Mucosa of descending colon (tissue), 3 donors: ENCODE measurements around the gene PCDHGB1. TPM values are rescaled to one million over a fixed set of nuclear protein-coding genes. Genes with fewer than 3 reads are reported as not detected.
"Not testable (repeated sequence)": the region's sequence is repeated elsewhere in the genome, so short reads cannot be mapped to it uniquely, and the experiment has no call there.

ENCODE experiments used
- ATAC-seq: fragments of 200-7000 bp; cut with Tn5 transposase; one replicate; pipeline ENCODE4 v1.9.1; 2020; ENCODE audit warnings: mild to moderate bottlenecking, moderate library complexity
- DNase-seq, 3 donors: peaks; one replicate each; pipeline ENCODE4 v3.0.0-alpha.2; 2020
- H3K36me3 ChIP-seq: fragments of 200-600 bp; one replicate; pipeline ENCODE4 v1.8.0; 2021; ENCODE audit warnings: low read depth, mild to moderate bottlenecking
- H3K4me1 ChIP-seq: fragments of 200-600 bp; one replicate; pipeline ENCODE4 v1.8.0; 2021; ENCODE audit warnings: low read depth, mild to moderate bottlenecking
- H3K4me3 ChIP-seq: fragments of 200-600 bp; one replicate; pipeline ENCODE4 v1.8.0; 2021; ENCODE audit warnings: mild to moderate bottlenecking
- H3K9me3 ChIP-seq: fragments of 200-600 bp; one replicate; pipeline ENCODE4 v1.8.0; 2021; ENCODE audit warnings: mild to moderate bottlenecking
- intact Hi-C, 2 donors: fragments of 100-400 bp; cut with DNase I in 1 of 2; cut with micrococcal nuclease in 1 of 2; formaldehyde crosslinking; loops; one replicate each; pipeline versions ENCODE4 v1.11.0 to v1.11.1; 2022; cut with DNase I, micrococcal nuclease
- long read RNA-seq, 2 donors: library from polyadenylated mRNA; unstranded; transcript quantifications; one replicate each; pipeline ENCODE4 v2.0.0, GENCODE V29; 2019 to 2021
- total RNA-seq, 3 donors: library from RNA; stranded (reverse); fragmentation: NEBNext Ultra II Directional in 2 of 3; extraction: Animal tissue kit (Norgen Biotek cat#: 25700) in 2 of 3; gene quantifications; one replicate each; pipeline versions ENCODE4 v1.2.1 to v1.2.4, GENCODE V29; 2021 to 2023
- TF ChIP-seq, protein P1 (sequence below): fragments of 200-600 bp; IDR thresholded peaks from one replicate; pipeline ENCODE4 v1.8.0; 2022; ENCODE audit warnings: antibody characterized with exemption, mild to moderate bottlenecking
- donor health status: DM: no; HTN: no; CAD: no; lungs with moderate emphysema.
- donor health status: DM: no; HTN: no; CAD: no.
- donor health status: DM: no; HTN: yes; CAD: no.

PCDHGB1 gene
- 1 to 10 TPM; 1.0 to 4.1 (median 1.2) TPM for total RNA-seq
- long read RNA-seq, donor 1 = 0 reads
- long read RNA-seq, donor 2 = 0 reads

DNA sequence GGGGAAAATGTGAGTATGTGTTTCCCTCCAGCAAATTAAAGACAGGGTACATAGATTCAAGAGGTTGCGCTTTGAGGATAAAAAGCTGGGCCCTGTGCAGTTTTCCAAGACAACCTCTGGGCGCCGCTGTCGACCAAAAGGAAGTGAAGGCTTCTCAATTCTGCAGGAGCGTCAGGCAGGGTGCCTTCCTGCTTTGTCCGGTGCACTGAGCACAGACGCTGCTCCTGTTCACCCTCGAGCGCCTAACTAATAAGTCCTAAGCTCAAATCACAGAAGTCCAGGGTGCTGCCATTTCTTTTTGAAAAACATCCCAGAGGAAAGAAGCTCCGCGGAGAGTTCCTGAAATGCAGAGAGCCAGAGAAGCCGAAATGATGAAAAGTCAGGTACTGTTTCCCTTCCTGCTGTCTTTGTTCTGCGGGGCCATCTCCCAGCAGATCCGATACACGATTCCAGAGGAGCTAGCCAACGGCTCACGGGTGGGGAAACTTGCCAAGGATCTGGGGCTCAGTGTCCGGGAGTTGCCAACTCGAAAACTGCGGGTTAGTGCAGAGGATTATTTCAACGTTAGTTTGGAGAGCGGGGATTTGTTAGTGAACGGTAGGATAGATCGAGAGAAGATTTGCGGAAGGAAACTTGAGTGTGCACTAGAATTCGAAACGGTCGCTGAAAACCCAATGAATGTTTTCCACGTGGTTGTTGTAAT, at the start of gene PCDHGB1:
TSS of gene PCDHGB1 (plus strand) at position 183 of the 703 bp plus-strand sequence. CDS start at position 345, 162 bp downstream.
- intact Hi-C loops = no loop called here
- DNase-seq (peak in 2 of 3 donors; percentile 27 to 42), ATAC-seq (peak; percentile 50)
- Histone ChIP-seq H3K9me3 (peaks cover 50% of the 10 kb centered on the region), H3K4me3 (no peak within 1 kb of the TSS), H3K36me3 (no peaks in the 10 kb centered on the region), H3K4me1 (no peaks in the 10 kb centered on the region)
- TF ChIP-seq, protein P1, sequence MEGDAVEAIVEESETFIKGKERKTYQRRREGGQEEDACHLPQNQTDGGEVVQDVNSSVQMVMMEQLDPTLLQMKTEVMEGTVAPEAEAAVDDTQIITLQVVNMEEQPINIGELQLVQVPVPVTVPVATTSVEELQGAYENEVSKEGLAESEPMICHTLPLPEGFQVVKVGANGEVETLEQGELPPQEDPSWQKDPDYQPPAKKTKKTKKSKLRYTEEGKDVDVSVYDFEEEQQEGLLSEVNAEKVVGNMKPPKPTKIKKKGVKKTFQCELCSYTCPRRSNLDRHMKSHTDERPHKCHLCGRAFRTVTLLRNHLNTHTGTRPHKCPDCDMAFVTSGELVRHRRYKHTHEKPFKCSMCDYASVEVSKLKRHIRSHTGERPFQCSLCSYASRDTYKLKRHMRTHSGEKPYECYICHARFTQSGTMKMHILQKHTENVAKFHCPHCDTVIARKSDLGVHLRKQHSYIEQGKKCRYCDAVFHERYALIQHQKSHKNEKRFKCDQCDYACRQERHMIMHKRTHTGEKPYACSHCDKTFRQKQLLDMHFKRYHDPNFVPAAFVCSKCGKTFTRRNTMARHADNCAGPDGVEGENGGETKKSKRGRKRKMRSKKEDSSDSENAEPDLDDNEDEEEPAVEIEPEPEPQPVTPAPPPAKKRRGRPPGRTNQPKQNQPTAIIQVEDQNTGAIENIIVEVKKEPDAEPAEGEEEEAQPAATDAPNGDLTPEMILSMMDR = no peak

DNA sequence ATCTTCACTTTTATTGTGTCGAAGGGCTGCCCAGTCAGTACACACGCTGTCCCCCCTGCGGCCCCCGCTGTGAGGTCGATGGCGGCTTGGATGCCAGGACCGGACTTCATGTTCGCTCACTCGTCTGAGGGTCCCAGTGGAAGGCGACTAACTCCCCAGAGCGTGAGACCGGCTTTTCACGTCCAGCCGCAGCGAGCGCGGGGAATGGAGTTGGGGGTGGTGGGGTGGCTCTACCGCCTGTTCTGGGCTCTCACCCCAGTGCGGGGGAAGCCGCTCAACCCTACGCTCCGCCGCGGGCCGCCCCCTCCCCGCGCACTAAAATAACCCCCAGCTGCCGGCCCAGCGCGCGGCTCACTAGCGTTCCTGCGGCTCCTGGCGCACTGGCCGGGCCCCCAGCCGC, 46.1 kb upstream of the PCDHGB1 start, which contains the start of gene SLC25A2:
TSS of gene SLC25A2 (minus strand) at position 294 of the 400 bp plus-strand sequence. CDS start at position 110, 184 bp downstream.
- TF ChIP-seq, protein P1 = no peak
- ATAC-seq (no peak), DNase-seq (no peak)
- intact Hi-C loops = no loop called here
- Histone ChIP-seq H3K4me3 (no peak within 1 kb of the TSS), H3K9me3 (peaks cover 99% of the 10 kb centered on the region), H3K4me1 (no peaks in the 10 kb centered on the region), H3K36me3 (no peaks in the 10 kb centered on the region)

DNA sequence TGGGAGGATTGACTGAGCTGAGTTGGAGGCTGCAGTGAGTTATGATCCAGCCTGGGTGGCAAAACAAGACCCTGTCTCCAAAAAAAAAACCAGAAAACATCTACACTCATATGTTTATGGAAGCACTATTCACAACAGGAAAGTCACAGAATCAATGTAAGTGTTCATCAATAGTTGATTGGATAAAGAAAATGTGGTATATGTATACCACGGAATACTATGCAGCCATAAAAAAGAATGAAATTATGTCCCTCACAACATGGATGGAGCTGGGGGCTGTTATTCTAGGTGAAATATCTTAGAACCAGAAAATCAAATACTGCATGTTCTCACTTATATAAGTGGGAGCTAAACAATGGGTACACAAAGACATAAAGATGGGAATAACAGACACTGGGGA, 43.3 kb upstream of the PCDHGB1 start:
- TF ChIP-seq, protein P1 = no peak
- ATAC-seq (no peak), DNase-seq (no peak)
- Histone ChIP-seq H3K4me3 (no peak overlapping the region), H3K4me1 (no peaks in the 10 kb centered on the region), H3K36me3 (no peaks in the 10 kb centered on the region), H3K9me3 (peaks cover 100% of the 10 kb centered on the region)
- intact Hi-C loops = no loop called here

DNA sequence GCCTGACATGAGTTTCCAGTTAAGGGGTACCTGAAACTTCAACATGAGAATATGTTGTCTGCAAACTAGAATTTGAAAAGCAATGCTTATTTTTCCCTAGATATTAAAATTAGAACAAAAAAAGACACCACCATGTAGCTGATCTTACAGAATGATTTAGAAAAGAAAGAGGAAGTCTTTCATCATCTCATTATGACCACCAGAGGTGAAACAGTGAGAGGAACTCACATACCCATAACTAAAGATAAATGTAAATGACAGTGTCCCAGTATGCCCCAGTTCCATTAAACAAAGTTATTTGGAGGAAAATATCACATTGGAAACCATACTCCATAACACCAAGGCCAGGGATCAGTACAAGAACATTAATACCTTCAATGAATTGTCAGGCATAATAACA, 36.2 kb upstream of the PCDHGB1 start:
- TF ChIP-seq, protein P1 = no peak
- intact Hi-C loops = no loop called here

DNA sequence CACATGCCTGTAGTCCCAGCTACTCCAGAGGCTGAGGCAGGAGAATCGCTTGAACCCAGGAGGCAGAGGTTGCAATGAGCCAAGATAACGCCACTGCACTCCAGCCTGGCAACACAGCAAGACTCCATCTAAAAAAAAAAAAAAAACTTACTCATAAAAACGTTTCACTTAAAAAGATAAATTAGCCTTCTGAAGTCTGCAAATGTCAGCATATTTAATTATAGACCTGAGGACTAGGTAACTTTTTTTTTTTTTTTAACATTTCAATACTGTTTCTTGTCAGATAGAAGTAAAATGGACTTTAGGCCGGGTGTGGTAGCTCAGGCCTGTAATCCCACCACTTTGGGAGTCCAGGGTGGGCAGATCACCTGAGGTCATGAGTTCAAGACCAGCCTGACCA, 32.9 kb upstream of the PCDHGB1 start:
- H3K9me3 ChIP-seq = peaks cover 88% of the 10 kb centered on the region
- ATAC-seq, DNase-seq, H3K4me1 ChIP-seq, intact Hi-C loops, H3K36me3 ChIP-seq, H3K4me3 ChIP-seq: not testable (repeated sequence)

More for the DNA sequence above, 36.2 kb upstream of the PCDHGB1 start:
- Histone ChIP-seq H3K9me3 (peaks cover 100% of the 10 kb centered on the region), H3K36me3 (no peaks in the 10 kb centered on the region), H3K4me3 (no peak overlapping the region), H3K4me1 (no peaks in the 10 kb centered on the region)
- DNase-seq = no peak
- ATAC-seq = no peak

DNA sequence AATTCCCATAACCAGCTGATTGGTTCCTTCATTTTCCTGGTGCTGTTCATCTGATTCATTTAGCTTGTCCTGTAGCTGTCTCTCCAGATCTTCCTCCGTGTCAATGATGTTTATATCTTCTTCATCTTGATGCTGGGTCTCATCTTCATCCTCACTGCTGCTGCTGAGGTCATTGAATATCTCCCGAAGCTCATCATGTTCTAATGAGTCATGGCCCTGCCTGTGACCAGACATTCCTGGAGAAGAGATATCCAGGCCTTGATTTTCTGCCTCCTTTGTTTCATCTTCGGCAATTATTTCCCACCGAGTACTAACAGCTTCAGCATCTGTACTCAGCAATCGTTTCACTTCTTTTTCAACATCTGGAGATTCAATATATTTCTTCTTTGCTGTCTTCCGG, 30.7 kb upstream of the PCDHGB1 start:
- H3K36me3 ChIP-seq = no peaks in the 10 kb centered on the region
- peaks cover 73% of the 10 kb centered on the region for H3K9me3 ChIP-seq
- no peaks in the 10 kb centered on the region for H3K4me1 ChIP-seq
- intact Hi-C loops = no loop called here
- DNase-seq (no peak), ATAC-seq (no peak)
- TF ChIP-seq, protein P1 = no peak
- H3K4me3 ChIP-seq = no peak overlapping the region
